GM12864 (cell line): ENCODE results near the gene NAP1L4.
A peak's percentile ranks its signal among the peaks of the same experiment; 100 is the strongest.

Source experiments
- DNase-seq: peaks from one replicate; pipeline ENCODE4 v3.0.0-alpha.2; 2011; ENCODE audit warnings: low read depth
- H3K4me3 ChIP-seq: 2 replicates; pipeline ENCODE4 v1.5.1; 2011; ENCODE audit warnings: mild to moderate bottlenecking, low read depth, low read length, control low read depth
- CTCF ChIP-seq: IDR thresholded peaks from 2 replicates; pipeline ENCODE4 v1.5.1; 2011; ENCODE audit warnings: low read depth, mild to moderate bottlenecking, moderate library complexity, low read length, control low read depth, inconsistent platforms; ENCODE audit errors: missing control alignments

The NAP1L4 gene

DNA sequence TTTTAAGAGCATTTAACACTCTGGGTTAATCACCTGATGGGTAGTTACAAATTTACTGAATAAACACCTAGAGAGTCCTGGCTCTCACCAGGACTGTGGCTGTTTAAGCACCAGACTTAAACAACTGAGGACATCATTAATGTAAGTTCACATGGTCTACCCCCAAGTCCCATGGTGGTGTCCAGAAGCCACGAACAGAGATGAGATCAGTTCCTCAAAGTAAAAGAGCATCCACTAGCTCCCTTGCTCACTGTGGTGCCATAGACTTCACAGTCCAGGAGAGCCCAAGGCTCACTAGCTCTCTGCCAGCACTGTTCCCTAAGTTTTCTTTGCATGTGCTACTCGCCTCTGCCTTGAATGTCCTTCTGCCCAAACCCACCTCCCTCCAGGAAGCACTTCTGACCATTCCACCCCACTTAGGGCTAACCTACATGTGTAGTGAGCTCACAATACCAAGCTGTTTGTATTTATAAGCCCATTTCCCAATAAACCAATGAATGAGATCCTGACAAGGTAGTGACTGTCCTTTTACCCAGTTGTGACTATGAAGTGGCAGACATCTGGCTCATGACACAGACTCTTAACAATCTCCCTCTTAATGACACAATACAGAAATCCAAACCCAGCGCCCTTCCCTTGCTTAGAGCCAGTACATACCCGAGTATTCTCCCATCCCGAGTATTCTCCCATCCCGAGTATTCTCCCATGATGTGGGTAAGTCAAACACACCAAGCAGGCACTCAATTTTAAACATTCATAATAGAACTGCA lies 15.7 kb downstream of the NAP1L4 start:
- no peak for DNase-seq
- H3K4me3 ChIP-seq, result no peak overlapping the region
- TF ChIP-seq CTCF, result no peak

DNA sequence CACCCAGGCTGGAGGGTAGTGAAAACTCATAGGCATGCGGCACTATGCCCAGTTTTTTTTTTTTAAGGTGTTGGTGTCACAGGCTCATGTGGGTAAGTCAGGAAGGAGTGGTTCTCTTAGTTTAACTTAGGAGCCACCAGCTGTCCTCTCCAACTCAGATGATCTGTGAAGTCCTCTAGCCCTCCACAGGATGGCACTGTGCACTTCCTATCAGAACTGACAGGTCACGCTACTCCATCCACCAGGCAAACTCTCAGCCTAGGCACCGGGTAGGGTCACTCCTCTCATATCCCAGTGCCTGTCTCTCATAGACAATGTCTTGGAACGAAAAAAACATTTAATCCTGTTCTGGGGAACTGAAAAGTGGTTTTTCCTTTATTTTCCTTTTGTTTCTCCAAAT lies 16.5 kb downstream of the NAP1L4 start:
- TF ChIP-seq CTCF, result peak; percentile 61
- no peak overlapping the region for H3K4me3 ChIP-seq
- DNase-seq, result no peak

GRCh38 chr11:2974272-2974671 lies 17.9 kb downstream of the NAP1L4 start:
- DNase-seq, result no peak
- H3K4me3 ChIP-seq, result no peak overlapping the region
- TF ChIP-seq CTCF, result no peak

- no peak for TF ChIP-seq CTCF
- H3K4me3 ChIP-seq, result no peak overlapping the region
- no peak for DNase-seq
These were observed 23.7 kb downstream of the NAP1L4 start for GRCh38 chr11:2968341-2968900.

GRCh38 chr11:2964782-2965181 lies 27.3 kb downstream of the NAP1L4 start:
- H3K4me3 ChIP-seq, result no peak overlapping the region
- DNase-seq, result no peak
- no peak for TF ChIP-seq CTCF

GRCh38 chr11:2963761-2964160 lies 28.4 kb downstream of the NAP1L4 start:
- no peak for DNase-seq
- H3K4me3 ChIP-seq, result no peak overlapping the region
- no peak for TF ChIP-seq CTCF
